ENCODE measurements around the gene SMG6. TPM values are rescaled to one million over a fixed set of nuclear protein-coding genes. Genes with fewer than 3 reads are reported as not detected.
"Not testable (repeated sequence)": the region's sequence is repeated elsewhere in the genome, so short reads cannot be mapped to it uniquely, and the experiment has no call there.

Gene SMG6
- total and polyA plus RNA-seq, 7 experiments from 2014 or later, result 8.6 to 65.3 (median 52.7) TPM

GRCh38 chr17:2202996-2203575 lies 100.5 kb downstream of the SMG6 start:
- DNase-seq, result no peak
- peaks cover 0 to 3% (median 0%) of the 10 kb centered on the region in 3 experiments for H3K36me3 ChIP-seq (ENCODE audit: control insufficient read depth in 2 of 3, insufficient read depth in 3 of 3, low read length in 3 of 3)
- no peaks in the 10 kb centered on the region for H3K9me3 ChIP-seq (ENCODE audit: control insufficient read depth in 2 of 3, low read length in 3 of 3)
- H3K4me1 ChIP-seq (ENCODE audit: control insufficient read depth in 2 of 2, insufficient read depth in 2 of 2, low read length in 2 of 2), result peaks cover 0 to 15% of the 10 kb centered on the region in 2 donors
- Mint-ChIP-seq H3K4me1 (peaks cover 12 to 37% (median 30%) of the 10 kb centered on the region in 7 donors), H3K36me3 (peaks cover 0 to 23% (median 14%) of the 10 kb centered on the region in 5 donors), H3K27me3 (no peaks in the 10 kb centered on the region), H3K27ac (peak overlapping the region in 7 of 9 donors; percentile 25 to 89 (median 79)), H3K9me3 (peaks cover 0 to 2% (median 0%) of the 10 kb centered on the region in 11 donors), H3K4me3 (peak overlapping the region in 5 of 10 donors; percentile 25 to 81 (median 26))
- peak overlapping the region; percentile 16 for H3K27ac ChIP-seq (ENCODE audit: low read depth, low read length)
- no peak overlapping the region for H3K4me3 ChIP-seq (ENCODE audit: low read length)
- ATAC-seq, result no peak
- intact Hi-C loops (cut with micrococcal nuclease), result no loop called here
- ChIA-PET CTCF (interaction anchor here (1.1 to 1.2 kb wide), 2 partner anchors 42 to 145 kb away, joined by 3 to 4 read pairs; no protein-coding TSS in a partner anchor), POLR2A (interaction anchor here (0.6 to 1.9 kb wide), 2 partner anchors 11 to 51 kb away, joined by 3 to 8 read pairs; no protein-coding TSS in a partner anchor)
- H3K27me3 ChIP-seq (ENCODE audit: control insufficient read depth in 2 of 2, insufficient read depth in 2 of 2, low read length in 2 of 2), result no peaks in the 10 kb centered on the region

GRCh38 chr17:2202302-2202995 lies 101.1 kb downstream of the SMG6 start:
- ChIA-PET POLR2A (interaction anchor here (0.6 kb wide), 2 partner anchors 12 to 1420 kb away, joined by 3 to 4 read pairs; no protein-coding TSS in a partner anchor), CTCF (interaction anchor here (1.2 kb wide), 1 partner anchor 43 kb away, joined by 4 read pairs; no protein-coding TSS in a partner anchor)
- no peaks in the 10 kb centered on the region for H3K27me3 ChIP-seq (ENCODE audit: control insufficient read depth in 2 of 2, insufficient read depth in 2 of 2, low read length in 2 of 2)
- peaks cover 0 to 2% (median 0%) of the 10 kb centered on the region in 11 donors for H3K9me3 Mint-ChIP-seq
- peaks cover 0 to 15% of the 10 kb centered on the region in 2 donors for H3K4me1 ChIP-seq (ENCODE audit: control insufficient read depth in 2 of 2, insufficient read depth in 2 of 2, low read length in 2 of 2)
- no peak overlapping the region for H3K4me3 ChIP-seq (ENCODE audit: low read length)
- H3K4me1 Mint-ChIP-seq, result peaks cover 11 to 40% (median 33%) of the 10 kb centered on the region in 7 donors
- H3K27ac Mint-ChIP-seq, result peak overlapping the region in 8 of 9 donors; percentile 44 to 89 (median 78)
- intact Hi-C loops (cut with micrococcal nuclease), result no loop called here
- peak overlapping the region in 9 of 10 donors; percentile 25 to 81 (median 41) for H3K4me3 Mint-ChIP-seq
- ATAC-seq (peak; percentile 31), DNase-seq (no peak)
- peaks cover 0 to 3% (median 0%) of the 10 kb centered on the region in 3 experiments for H3K36me3 ChIP-seq (ENCODE audit: control insufficient read depth in 2 of 3, insufficient read depth in 3 of 3, low read length in 3 of 3)
- peaks cover 0 to 26% (median 14%) of the 10 kb centered on the region in 5 donors for H3K36me3 Mint-ChIP-seq
- peak overlapping the region; percentile 16 for H3K27ac ChIP-seq (ENCODE audit: low read depth, low read length)
- no peaks in the 10 kb centered on the region for H3K27me3 Mint-ChIP-seq
- no peaks in the 10 kb centered on the region for H3K9me3 ChIP-seq (ENCODE audit: control insufficient read depth in 2 of 3, low read length in 3 of 3)

- intact Hi-C loops (cut with micrococcal nuclease), result loop anchor here in 1 of 2 donors (10.0 kb wide), 1 partner anchor 45 kb away; no protein-coding TSS in a partner anchor
- DNase-seq; H3K36me3 ChIP-seq (ENCODE audit: control insufficient read depth in 2 of 3, insufficient read depth in 3 of 3, low read length in 3 of 3); H3K9me3 Mint-ChIP-seq; H3K27me3 Mint-ChIP-seq; H3K27me3 ChIP-seq (ENCODE audit: control insufficient read depth in 2 of 2, insufficient read depth in 2 of 2, low read length in 2 of 2); H3K9me3 ChIP-seq (ENCODE audit: control insufficient read depth in 2 of 3, low read length in 3 of 3); H3K4me3 ChIP-seq (ENCODE audit: low read length); H3K27ac Mint-ChIP-seq; CTCF ChIA-PET; H3K27ac ChIP-seq (ENCODE audit: low read depth, low read length); H3K4me3 Mint-ChIP-seq; ATAC-seq: not testable (repeated sequence)
- Mint-ChIP-seq H3K4me1 (peaks cover 21 to 67% (median 54%) of the 10 kb centered on the region in 7 donors), H3K36me3 (peaks cover 5 to 39% (median 25%) of the 10 kb centered on the region in 5 donors)
- POLR2A ChIA-PET, result interaction anchor here (0.6 kb wide), 1 partner anchor 480 kb away, joined by 3 read pairs; no protein-coding TSS in a partner anchor
- H3K4me1 ChIP-seq (ENCODE audit: control insufficient read depth in 2 of 2, insufficient read depth in 2 of 2, low read length in 2 of 2), result peaks cover 0 to 19% of the 10 kb centered on the region in 2 donors
Observed at GRCh38 chr17:2199386-2199785, 104.2 kb downstream of the SMG6 start.

GRCh38 chr17:2198927-2199326 lies 104.7 kb downstream of the SMG6 start:
- ATAC-seq (no peak), DNase-seq (no peak)
- peaks cover 0 to 22% of the 10 kb centered on the region in 2 donors for H3K4me1 ChIP-seq (ENCODE audit: control insufficient read depth in 2 of 2, insufficient read depth in 2 of 2, low read length in 2 of 2)
- H3K36me3 ChIP-seq (ENCODE audit: control insufficient read depth in 2 of 3, insufficient read depth in 3 of 3, low read length in 3 of 3), result peaks cover 0 to 7% (median 0%) of the 10 kb centered on the region in 3 experiments
- peaks cover 26 to 67% (median 54%) of the 10 kb centered on the region in 7 donors for H3K4me1 Mint-ChIP-seq
- no peak overlapping the region for H3K27ac ChIP-seq (ENCODE audit: low read depth, low read length)
- no peaks in the 10 kb centered on the region for H3K9me3 ChIP-seq (ENCODE audit: control insufficient read depth in 2 of 3, low read length in 3 of 3)
- no peaks in the 10 kb centered on the region for H3K27me3 Mint-ChIP-seq
- no peaks in the 10 kb centered on the region for H3K27me3 ChIP-seq (ENCODE audit: control insufficient read depth in 2 of 2, insufficient read depth in 2 of 2, low read length in 2 of 2)
- intact Hi-C loops (cut with micrococcal nuclease), result loop anchor here in 1 of 2 donors (10.0 kb wide), 1 partner anchor 46 kb away; no protein-coding TSS in a partner anchor
- H3K4me3 ChIP-seq (ENCODE audit: low read length), result no peak overlapping the region
- no peak overlapping the region for H3K27ac Mint-ChIP-seq
- ChIA-PET POLR2A (interaction anchor here (0.8 kb wide), 1 partner anchor 20 kb away, joined by 6 read pairs; no protein-coding TSS in a partner anchor), CTCF (no interaction called here)
- H3K9me3 Mint-ChIP-seq, result peaks cover 0 to 5% (median 0%) of the 10 kb centered on the region in 11 donors
- peaks cover 10 to 40% (median 29%) of the 10 kb centered on the region in 5 donors for H3K36me3 Mint-ChIP-seq
- no peak overlapping the region for H3K4me3 Mint-ChIP-seq

- no peak overlapping the region for H3K27ac Mint-ChIP-seq
- peaks cover 29 to 68% (median 55%) of the 10 kb centered on the region in 7 donors for H3K4me1 Mint-ChIP-seq
- H3K4me3 ChIP-seq (ENCODE audit: low read length), result no peak overlapping the region
- peaks cover 0 to 7% (median 0%) of the 10 kb centered on the region in 3 experiments for H3K36me3 ChIP-seq (ENCODE audit: control insufficient read depth in 2 of 3, insufficient read depth in 3 of 3, low read length in 3 of 3)
- H3K4me1 ChIP-seq (ENCODE audit: control insufficient read depth in 2 of 2, insufficient read depth in 2 of 2, low read length in 2 of 2), result peaks cover 11 to 27% of the 10 kb centered on the region in 2 donors
- POLR2A ChIA-PET, result interaction anchor here (1.5 kb wide), 1 partner anchor 16 kb away, joined by 5 read pairs; no protein-coding TSS in a partner anchor
- no peaks in the 10 kb centered on the region for H3K27me3 Mint-ChIP-seq
- no peaks in the 10 kb centered on the region for H3K27me3 ChIP-seq (ENCODE audit: control insufficient read depth in 2 of 2, insufficient read depth in 2 of 2, low read length in 2 of 2)
- no peak overlapping the region for H3K27ac ChIP-seq (ENCODE audit: low read depth, low read length)
- CTCF ChIA-PET, result interaction anchor here (1.5 kb wide), 1 partner anchor 16 kb away, joined by 4 read pairs; no protein-coding TSS in a partner anchor
- peaks cover 0 to 5% (median 0%) of the 10 kb centered on the region in 11 donors for H3K9me3 Mint-ChIP-seq
- no peaks in the 10 kb centered on the region for H3K9me3 ChIP-seq (ENCODE audit: control insufficient read depth in 2 of 3, low read length in 3 of 3)
- no peak overlapping the region for H3K4me3 Mint-ChIP-seq
- DNase-seq (no peak), ATAC-seq (no peak)
- intact Hi-C loops (cut with micrococcal nuclease), result loop anchor here in 1 of 2 donors (10.0 kb wide), 1 partner anchor 48 kb away; no protein-coding TSS in a partner anchor
- H3K36me3 Mint-ChIP-seq, result peaks cover 10 to 51% (median 29%) of the 10 kb centered on the region in 5 donors
Observed at GRCh38 chr17:2197271-2197670, 106.3 kb downstream of the SMG6 start.

- Mint-ChIP-seq H3K4me1 (peaks cover 32 to 72% (median 57%) of the 10 kb centered on the region in 7 donors), H3K27me3 (no peaks in the 10 kb centered on the region), H3K27ac (peak overlapping the region in 8 of 9 donors; percentile 7 to 83 (median 42)), H3K4me3 (peak overlapping the region in 4 of 10 donors; percentile 5 to 58 (median 32)), H3K9me3 (peaks cover 0 to 3% (median 0%) of the 10 kb centered on the region in 11 donors), H3K36me3 (peaks cover 10 to 45% (median 28%) of the 10 kb centered on the region in 5 donors)
- intact Hi-C loops (cut with micrococcal nuclease), result loop anchor here in 1 of 2 donors (10.0 kb wide), 1 partner anchor 49 kb away; no protein-coding TSS in a partner anchor
- POLR2A ChIA-PET, result interaction anchor here (0.7 to 1.6 kb wide), 4 partner anchors 18 to 64 kb away, joined by 3 to 5 read pairs (median 4); no protein-coding TSS in a partner anchor
- peak; percentile 36 for ATAC-seq
- peak in 1 of 9 donors; percentile 61 for DNase-seq
- H3K4me3 ChIP-seq (ENCODE audit: low read length), result no peak overlapping the region
- H3K36me3 ChIP-seq (ENCODE audit: control insufficient read depth in 2 of 3, insufficient read depth in 3 of 3, low read length in 3 of 3), result peaks cover 0 to 12% (median 0%) of the 10 kb centered on the region in 3 experiments
- H3K27me3 ChIP-seq (ENCODE audit: control insufficient read depth in 2 of 2, insufficient read depth in 2 of 2, low read length in 2 of 2), result no peaks in the 10 kb centered on the region
- CTCF ChIA-PET, result interaction anchor here (0.6 to 1.5 kb wide), 2 partner anchors 18 to 1739 kb away, joined by 3 to 4 read pairs; no protein-coding TSS in a partner anchor
- H3K4me1 ChIP-seq (ENCODE audit: control insufficient read depth in 2 of 2, insufficient read depth in 2 of 2, low read length in 2 of 2), result peaks cover 16 to 25% of the 10 kb centered on the region in 2 donors
- H3K9me3 ChIP-seq (ENCODE audit: control insufficient read depth in 2 of 3, low read length in 3 of 3), result no peaks in the 10 kb centered on the region
- no peak overlapping the region for H3K27ac ChIP-seq (ENCODE audit: low read depth, low read length)
Observed at GRCh38 chr17:2195729-2196128, 107.9 kb downstream of the SMG6 start.
